Measurements from ENCODE around the gene PSMC3IP.
A peak's percentile ranks its signal among the peaks of the same experiment; 100 is the strongest.

Gene PSMC3IP

DNA sequence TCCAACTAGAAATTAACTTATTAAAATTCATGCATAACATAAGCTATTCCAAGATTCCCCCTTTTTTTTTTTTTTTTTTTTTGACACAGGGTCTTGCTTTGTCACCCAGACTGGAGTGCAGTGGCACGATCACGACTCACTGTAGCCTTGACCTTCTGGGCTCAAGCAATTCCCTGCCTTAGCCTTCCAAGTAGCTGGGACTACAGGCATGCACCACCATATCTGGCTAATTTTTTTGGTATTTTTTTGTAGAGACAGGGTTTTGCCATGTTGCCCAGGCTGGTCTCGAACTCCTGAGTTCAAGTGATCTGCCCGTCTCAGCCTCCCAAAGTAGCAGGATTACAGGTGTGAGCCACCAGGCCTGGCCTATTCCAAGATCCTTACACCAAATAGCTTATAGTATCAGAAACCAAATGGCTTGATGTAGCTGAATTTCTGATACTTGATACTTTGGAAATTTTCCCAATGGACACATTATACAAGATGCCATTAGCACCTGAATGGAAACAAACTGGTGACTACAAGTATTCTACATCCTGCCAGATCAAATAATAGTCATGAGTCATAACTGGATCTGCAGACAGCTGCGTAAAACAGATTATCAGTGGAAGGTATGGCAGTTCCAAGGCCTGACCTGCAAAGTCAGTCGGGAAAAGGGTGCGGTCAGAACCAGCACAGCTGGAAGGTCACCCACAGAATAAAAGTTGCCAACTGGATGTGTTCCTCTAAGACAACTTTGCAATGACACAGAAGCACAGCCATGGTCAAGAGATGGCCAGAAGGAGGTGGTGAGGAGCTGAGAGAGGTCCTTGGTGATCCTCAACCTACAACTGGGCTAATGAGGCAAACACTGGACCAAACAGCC is 46.4 kb upstream of the PSMC3IP start:
- no peak overlapping the region for H3K27ac ChIP-seq (ENCODE audit: extremely low read depth, low read depth, low read length)
- no peak overlapping the region for H3K4me3 ChIP-seq (ENCODE audit: low read depth, low read length)
- no peaks in the 10 kb centered on the region for H3K4me1 ChIP-seq (ENCODE audit: control insufficient read depth, insufficient read depth, low read length)
- CTCF ChIA-PET = interaction anchor here (0.6 to 1.5 kb wide), 9 partner anchors 13 to 770 kb away, joined by 3 to 6 read pairs (median 4); partner anchors contain the start of gene PLEKHH3
- no peaks in the 10 kb centered on the region for H3K36me3 ChIP-seq (ENCODE audit: control insufficient read depth in 2 of 2, insufficient read depth in 1 of 2, low read length in 2 of 2)
- no peaks in the 10 kb centered on the region for H3K9me3 ChIP-seq (ENCODE audit: control insufficient read depth, insufficient read depth, low read depth, low read length)
- POLR2A ChIA-PET = interaction anchor here (0.6 to 2.0 kb wide), 4 partner anchors 11 to 218 kb away, joined by 3 to 12 read pairs (median 3); partner anchors contain the start of genes RETREG3 and TUBG1
- TF ChIP-seq ZNF664 (tag by site-specific recombination; IDR thresholded peaks at IDR 0.05) (no peak), ZNF394 (tag by site-specific recombination; IDR thresholded peaks at IDR 0.05; ENCODE audit: borderline replicate concordance) (no peak), ZSCAN16 (tag by site-specific recombination; IDR thresholded peaks at IDR 0.05) (no peak), ZNF292 (tag by site-specific recombination; IDR thresholded peaks at IDR 0.05; ENCODE audit: borderline replicate concordance, low read depth) (no peak), ZNF433 (tag by site-specific recombination; IDR thresholded peaks at IDR 0.05; ENCODE audit: low read depth) (no peak), ZNF571 (tag by site-specific recombination; IDR thresholded peaks at IDR 0.05) (no peak), ZEB2 (tag by site-specific recombination; IDR thresholded peaks at IDR 0.05) (no peak), ZNF501 (tag by site-specific recombination; IDR thresholded peaks at IDR 0.05) (no peak), ZNF830 (tag by site-specific recombination; IDR thresholded peaks at IDR 0.05; ENCODE audit: low read depth) (no peak), KLF10 (tag by site-specific recombination; IDR thresholded peaks at IDR 0.05) (no peak), GLIS1 (tag by site-specific recombination; IDR thresholded peaks at IDR 0.05) (no peak), ZNF560 (tag by site-specific recombination; IDR thresholded peaks at IDR 0.05; ENCODE audit: borderline replicate concordance) (no peak), ZNF239 (tag by site-specific recombination; IDR thresholded peaks at IDR 0.05) (no peak), ZNF623 (tag by site-specific recombination; IDR thresholded peaks at IDR 0.05) (no peak), ZNF600 (tag by site-specific recombination; IDR thresholded peaks at IDR 0.05) (peak; percentile 83), ZNF629 (tag by site-specific recombination; IDR thresholded peaks at IDR 0.05) (peak; percentile 52; the same call in 1 of the 2 replicates), ZNF169 (tag by site-specific recombination; IDR thresholded peaks at IDR 0.05) (no peak), ZNF596 (tag by site-specific recombination; IDR thresholded peaks at IDR 0.05) (no peak), ZNF19 (tag by site-specific recombination; IDR thresholded peaks at IDR 0.05; ENCODE audit: low read depth) (no peak), ZNF529 (tag by site-specific recombination; IDR thresholded peaks at IDR 0.05; ENCODE audit: insufficient replicate concordance) (no peak), ZNF677 (tag by site-specific recombination; IDR thresholded peaks at IDR 0.05) (no peak), ZNF792 (tag by site-specific recombination; IDR thresholded peaks at IDR 0.05) (no peak), ZNF660 (tag by site-specific recombination; IDR thresholded peaks at IDR 0.05) (no peak), ZNF24 (tag by site-specific recombination; IDR thresholded peaks at IDR 0.05) (no peak), ZNF341 (tag by site-specific recombination; IDR thresholded peaks at IDR 0.05; ENCODE audit: low read depth) (no peak), WT1 (tag by site-specific recombination; IDR thresholded peaks at IDR 0.05) (no peak)
- TF ChIP-seq, protein P1, sequence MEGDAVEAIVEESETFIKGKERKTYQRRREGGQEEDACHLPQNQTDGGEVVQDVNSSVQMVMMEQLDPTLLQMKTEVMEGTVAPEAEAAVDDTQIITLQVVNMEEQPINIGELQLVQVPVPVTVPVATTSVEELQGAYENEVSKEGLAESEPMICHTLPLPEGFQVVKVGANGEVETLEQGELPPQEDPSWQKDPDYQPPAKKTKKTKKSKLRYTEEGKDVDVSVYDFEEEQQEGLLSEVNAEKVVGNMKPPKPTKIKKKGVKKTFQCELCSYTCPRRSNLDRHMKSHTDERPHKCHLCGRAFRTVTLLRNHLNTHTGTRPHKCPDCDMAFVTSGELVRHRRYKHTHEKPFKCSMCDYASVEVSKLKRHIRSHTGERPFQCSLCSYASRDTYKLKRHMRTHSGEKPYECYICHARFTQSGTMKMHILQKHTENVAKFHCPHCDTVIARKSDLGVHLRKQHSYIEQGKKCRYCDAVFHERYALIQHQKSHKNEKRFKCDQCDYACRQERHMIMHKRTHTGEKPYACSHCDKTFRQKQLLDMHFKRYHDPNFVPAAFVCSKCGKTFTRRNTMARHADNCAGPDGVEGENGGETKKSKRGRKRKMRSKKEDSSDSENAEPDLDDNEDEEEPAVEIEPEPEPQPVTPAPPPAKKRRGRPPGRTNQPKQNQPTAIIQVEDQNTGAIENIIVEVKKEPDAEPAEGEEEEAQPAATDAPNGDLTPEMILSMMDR (tag by site-specific recombination; IDR thresholded peaks at IDR 0.05) = no peak
- TF ChIP-seq, protein P2, sequence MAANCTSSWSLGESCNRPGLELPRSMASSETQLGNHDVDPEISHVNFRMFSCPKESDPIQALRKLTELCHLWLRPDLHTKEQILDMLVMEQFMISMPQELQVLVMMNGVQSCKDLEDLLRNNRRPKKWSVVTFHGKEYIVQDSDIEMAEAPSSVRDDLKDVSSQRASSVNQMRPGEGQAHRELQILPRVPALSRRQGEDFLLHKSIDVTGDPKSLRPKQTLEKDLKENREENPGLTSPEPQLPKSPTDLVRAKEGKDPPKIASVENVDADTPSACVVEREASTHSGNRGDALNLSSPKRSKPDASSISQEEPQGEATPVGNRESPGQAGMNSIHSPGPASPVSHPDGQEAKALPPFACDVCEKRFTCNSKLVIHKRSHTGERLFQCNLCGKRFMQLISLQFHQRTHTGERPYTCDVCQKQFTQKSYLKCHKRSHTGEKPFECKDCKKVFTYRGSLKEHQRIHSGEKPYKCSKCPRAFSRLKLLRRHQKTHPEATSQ (tag by site-specific recombination; IDR thresholded peaks at IDR 0.05) = no peak
- TF ChIP-seq, protein P3, sequence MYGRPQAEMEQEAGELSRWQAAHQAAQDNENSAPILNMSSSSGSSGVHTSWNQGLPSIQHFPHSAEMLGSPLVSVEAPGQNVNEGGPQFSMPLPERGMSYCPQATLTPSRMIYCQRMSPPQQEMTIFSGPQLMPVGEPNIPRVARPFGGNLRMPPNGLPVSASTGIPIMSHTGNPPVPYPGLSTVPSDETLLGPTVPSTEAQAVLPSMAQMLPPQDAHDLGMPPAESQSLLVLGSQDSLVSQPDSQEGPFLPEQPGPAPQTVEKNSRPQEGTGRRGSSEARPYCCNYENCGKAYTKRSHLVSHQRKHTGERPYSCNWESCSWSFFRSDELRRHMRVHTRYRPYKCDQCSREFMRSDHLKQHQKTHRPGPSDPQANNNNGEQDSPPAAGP (tag by site-specific recombination; IDR thresholded peaks at IDR 0.05) = no peak
- TF ChIP-seq, protein P4, sequence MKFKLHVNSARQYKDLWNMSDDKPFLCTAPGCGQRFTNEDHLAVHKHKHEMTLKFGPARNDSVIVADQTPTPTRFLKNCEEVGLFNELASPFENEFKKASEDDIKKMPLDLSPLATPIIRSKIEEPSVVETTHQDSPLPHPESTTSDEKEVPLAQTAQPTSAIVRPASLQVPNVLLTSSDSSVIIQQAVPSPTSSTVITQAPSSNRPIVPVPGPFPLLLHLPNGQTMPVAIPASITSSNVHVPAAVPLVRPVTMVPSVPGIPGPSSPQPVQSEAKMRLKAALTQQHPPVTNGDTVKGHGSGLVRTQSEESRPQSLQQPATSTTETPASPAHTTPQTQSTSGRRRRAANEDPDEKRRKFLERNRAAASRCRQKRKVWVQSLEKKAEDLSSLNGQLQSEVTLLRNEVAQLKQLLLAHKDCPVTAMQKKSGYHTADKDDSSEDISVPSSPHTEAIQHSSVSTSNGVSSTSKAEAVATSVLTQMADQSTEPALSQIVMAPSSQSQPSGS (tag by site-specific recombination; IDR thresholded peaks at IDR 0.05; ENCODE audit: low read depth) = no peak
- TF ChIP-seq, protein P5, sequence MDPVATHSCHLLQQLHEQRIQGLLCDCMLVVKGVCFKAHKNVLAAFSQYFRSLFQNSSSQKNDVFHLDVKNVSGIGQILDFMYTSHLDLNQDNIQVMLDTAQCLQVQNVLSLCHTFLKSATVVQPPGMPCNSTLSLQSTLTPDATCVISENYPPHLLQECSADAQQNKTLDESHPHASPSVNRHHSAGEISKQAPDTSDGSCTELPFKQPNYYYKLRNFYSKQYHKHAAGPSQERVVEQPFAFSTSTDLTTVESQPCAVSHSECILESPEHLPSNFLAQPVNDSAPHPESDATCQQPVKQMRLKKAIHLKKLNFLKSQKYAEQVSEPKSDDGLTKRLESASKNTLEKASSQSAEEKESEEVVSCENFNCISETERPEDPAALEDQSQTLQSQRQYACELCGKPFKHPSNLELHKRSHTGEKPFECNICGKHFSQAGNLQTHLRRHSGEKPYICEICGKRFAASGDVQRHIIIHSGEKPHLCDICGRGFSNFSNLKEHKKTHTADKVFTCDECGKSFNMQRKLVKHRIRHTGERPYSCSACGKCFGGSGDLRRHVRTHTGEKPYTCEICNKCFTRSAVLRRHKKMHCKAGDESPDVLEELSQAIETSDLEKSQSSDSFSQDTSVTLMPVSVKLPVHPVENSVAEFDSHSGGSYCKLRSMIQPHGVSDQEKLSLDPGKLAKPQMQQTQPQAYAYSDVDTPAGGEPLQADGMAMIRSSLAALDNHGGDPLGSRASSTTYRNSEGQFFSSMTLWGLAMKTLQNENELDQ (tag by site-specific recombination; IDR thresholded peaks at IDR 0.05; ENCODE audit: low read depth) = no peak
